ENCODE measurements around the gene OR2AE1.
A peak's percentile ranks its signal among the peaks of the same experiment; 100 is the strongest.
"Not testable (repeated sequence)": the region's sequence is repeated elsewhere in the genome, so short reads cannot be mapped to it uniquely, and the experiment has no call there.

The OR2AE1 gene, protein sequence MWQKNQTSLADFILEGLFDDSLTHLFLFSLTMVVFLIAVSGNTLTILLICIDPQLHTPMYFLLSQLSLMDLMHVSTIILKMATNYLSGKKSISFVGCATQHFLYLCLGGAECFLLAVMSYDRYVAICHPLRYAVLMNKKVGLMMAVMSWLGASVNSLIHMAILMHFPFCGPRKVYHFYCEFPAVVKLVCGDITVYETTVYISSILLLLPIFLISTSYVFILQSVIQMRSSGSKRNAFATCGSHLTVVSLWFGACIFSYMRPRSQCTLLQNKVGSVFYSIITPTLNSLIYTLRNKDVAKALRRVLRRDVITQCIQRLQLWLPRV

DNA sequence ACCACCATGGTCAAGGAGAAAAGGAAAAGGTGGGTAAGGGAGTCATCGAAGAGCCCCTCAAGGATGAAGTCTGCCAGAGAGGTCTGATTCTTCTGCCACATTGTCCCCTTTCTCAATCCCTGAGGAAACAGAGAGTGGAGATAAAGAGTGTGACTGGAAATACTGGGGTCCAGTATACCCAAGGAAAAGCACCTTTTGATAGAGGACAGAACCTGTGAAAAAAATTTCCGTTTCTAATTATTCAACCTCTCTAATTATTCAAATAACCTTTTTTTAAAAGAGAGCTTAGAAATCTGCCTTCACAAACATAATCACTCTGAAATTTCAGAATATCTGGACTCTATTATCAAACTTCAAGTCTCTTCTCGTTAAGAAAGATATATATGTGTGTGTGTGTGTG, at the start of gene OR2AE1:
TSS of gene OR2AE1 (minus strand) at position 101 of the 400 bp plus-strand sequence. CDS start at position 101, 0 bp downstream.
- DNase-seq, result no peak

DNA sequence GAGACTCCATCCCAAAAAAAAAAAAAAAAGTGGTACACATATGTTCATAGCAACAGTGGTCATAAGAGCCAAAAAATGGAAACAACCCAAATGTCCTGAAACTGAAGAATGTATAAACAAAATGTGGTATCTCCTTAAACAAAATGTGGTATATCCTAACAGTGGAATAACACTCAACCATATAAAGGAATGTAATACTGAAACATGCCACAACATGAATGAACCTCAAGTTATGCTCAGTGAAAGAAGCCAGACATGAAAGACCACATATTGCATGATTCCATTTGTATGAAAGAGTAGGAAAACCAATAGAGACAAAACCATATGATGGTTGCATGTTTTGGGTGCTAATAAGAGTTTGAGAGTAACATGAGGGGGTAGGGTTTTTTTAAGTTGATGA, 49.5 kb upstream of the OR2AE1 start:
- no peak for DNase-seq

DNA sequence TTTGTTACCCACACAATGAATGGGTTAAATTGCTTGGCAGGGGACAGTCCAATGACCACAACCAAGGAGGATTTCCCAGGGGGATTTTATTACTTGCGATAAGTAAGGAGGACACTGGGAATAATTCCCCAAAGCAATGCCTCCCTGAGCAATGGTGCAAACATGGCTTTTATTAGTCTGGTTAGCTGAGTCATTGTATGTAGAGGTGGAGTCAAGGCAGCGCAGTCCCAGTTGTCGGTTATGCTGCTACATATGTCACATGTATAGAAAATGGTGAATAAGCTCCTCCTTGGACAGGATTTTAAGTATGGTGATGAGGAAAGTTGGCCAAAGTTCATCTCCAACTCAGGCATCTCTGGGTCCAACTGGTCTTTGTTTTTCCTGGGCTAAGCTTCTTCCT, 46.4 kb upstream of the OR2AE1 start:
- DNase-seq, result no peak

DNA sequence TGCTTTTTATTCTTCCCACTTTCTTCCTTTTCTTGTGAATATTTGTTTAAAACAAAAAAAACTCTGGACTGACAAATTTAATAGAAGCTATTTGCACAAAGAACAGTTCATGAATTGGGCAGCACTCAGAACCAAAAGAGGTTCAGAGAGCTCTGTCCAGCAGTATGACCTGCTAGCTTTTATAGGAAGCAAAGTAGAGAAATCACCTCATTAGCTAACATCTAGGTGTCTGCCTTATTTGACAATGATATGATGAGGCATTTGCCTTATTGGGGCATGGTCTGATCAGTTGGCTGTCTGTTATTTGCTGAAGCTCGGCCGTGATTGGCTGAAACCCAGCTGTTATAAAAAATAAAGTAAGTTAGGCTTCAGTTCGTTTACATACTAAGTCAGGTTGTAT, 43.3 kb upstream of the OR2AE1 start:
- DNase-seq, result no peak

DNA sequence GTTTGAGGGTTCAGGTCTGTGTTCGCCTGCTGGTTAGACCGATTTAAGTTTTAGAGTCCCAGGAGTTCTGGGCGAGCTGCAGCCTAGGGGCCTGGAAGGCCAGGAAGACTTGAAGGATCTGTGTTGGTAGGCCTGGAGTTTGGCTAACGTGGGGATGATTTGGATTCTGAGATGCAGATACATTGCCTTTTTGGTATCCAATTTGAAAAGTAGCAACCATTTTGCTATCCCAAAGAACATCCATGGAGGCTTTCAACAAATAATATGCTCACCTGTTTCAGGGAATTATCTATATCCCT, 42.9 kb upstream of the OR2AE1 start:
- DNase-seq, result no peak

DNA sequence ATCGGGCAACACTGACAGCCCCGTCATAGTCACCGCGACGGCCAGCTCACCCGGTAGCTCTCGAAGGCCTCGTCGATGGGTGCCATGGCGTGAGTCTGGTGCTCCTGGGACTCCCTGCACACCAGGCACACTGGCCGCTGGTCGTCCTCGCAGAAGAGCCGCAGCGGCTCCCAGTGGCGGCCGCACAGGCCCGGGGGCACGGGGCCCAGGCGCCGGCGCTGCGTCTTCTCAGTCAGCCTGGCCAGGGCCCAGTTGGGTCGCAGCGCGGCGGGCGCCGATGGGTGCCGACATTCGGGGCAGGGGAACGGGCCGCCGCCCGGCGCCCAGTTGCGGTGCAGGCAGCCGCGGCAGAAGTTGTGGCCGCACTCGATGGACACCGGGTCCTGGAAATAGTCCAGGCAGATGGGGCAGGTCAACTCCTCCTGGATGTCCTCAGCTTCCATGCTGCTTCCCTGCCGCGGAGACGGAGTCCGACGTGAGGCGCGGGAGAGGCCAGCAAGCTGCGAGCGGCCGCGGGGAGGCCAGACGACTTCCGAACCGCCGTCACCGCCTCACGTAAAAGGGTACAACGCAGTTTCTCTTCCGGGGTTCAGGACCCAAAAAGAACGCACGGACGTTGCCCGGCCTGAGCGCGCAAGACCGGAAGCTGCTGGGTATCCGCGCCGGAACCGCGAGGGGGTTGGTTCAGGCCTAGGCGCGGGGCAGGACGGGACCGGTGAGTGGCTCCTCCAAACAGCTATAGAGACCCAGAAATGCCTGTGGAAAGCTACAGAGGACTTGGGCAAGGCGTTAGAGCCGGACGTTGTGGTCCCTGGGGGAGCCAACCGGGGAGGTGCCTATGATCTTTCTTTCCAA, 42.4 kb upstream of the OR2AE1 start, which contains the start of gene TRIM4:
TSS of gene TRIM4 (minus strand) at position 572 of the 855 bp plus-strand sequence. CDS start at position 443, 129 bp downstream.
- peak; percentile 80 to 83 for DNase-seq

DNA sequence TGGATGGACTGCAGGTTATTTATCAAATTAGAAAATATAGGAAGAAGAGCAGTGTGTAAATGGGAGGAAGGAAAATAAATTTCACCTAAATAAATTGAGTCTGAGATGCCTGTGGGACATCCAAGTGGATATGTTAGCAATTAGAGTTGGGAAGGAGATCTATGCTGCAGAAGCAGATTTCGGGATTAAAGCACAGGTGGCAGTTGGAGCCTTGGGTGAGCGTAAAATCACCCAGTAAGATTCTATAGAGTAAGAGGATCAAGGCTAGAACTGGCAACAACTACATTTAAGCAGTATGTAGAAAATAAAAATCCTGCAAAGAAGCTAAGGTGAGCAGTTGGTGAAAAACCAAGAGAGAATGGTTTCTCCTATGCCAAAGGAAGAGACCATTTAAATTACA, 34.1 kb upstream of the OR2AE1 start:
- DNase-seq, result no peak

DNA sequence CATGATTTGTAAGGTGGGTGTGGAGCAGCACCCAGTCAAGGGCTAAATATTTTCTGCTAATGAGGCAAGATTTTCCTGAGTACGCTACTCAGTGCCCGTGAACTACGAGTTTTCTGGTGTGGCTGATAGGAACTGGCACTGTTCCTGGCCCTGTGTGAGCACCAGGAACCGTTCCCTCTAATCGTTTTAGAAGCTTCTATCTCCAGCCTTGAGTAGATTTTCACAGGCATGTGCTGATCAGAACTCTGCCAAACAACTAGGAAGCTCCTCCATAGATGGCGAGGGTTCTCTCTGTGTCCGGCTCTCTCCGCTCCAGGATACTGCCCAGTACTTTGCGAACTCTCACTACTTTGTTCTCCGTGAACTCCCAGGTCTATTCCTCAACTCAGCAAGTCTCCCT, 24.7 kb upstream of the OR2AE1 start:
- no peak for DNase-seq

DNA sequence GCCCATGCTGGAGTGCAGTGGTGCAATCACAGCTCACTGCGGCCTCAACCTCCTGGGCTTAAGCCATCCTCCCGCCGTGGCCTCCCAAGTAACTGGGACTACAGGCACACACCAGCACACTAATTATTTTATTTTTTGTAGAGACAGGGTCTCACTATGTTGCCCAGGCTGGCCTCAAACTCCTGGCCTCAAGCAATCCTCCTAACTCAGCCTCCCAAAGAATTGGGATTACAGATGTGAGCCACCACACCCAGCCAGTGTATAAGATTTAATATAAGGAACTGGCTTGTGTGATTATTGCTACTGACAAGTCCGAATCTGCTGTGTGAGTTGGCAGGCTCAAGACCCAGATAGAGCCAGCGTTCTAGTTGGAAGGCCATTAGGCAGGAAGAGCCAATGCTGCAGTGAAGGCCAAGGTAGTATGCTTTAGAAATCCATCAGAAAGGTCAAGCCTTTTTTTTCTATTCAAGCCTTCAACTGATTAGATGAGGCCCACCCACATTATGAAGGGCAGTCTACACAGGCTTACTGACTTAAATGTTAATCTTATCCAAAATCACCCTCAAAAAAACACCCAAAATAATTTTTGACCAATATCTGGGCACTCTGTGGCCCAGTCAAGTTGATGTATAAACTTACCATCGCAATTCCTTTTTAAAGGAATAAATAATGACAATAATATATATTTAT, 23.1 kb upstream of the OR2AE1 start:
- no peak for DNase-seq

DNA sequence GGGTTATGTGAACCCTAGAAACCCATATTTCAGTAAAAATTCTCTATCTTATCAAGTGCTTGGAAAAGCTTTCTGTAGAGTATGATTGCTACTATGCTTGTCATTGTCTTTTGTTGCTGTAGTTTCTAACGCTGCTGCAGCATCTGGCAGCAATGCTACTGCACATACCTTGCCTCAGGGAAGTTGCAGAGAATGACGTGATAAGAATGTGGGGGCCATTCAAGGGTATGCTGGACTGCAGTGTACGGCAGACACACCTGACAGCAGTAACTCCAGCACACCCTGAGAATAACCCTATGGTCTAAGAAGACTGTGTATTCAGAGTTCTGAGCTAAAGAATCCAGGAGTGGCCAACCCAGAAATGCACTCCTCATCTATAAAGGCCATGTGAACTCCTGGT, 22.0 kb upstream of the OR2AE1 start:
- DNase-seq, result no peak

DNA sequence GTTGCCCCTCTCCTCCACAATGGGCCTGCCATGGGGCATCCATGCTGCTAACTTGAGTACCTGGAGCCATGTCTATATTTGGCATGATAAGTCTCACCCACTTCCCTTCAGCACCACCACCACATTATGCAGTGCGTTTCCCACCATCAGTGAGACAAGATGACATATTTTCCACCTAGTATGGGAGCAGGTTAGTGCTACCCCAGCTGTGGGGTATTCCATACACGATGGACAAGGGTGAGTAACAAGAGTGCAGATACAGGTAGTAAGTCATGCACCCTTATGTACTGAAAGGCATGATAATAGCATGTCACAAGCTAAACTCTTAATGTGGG, 21.2 kb upstream of the OR2AE1 start:
- no peak for DNase-seq

DNA sequence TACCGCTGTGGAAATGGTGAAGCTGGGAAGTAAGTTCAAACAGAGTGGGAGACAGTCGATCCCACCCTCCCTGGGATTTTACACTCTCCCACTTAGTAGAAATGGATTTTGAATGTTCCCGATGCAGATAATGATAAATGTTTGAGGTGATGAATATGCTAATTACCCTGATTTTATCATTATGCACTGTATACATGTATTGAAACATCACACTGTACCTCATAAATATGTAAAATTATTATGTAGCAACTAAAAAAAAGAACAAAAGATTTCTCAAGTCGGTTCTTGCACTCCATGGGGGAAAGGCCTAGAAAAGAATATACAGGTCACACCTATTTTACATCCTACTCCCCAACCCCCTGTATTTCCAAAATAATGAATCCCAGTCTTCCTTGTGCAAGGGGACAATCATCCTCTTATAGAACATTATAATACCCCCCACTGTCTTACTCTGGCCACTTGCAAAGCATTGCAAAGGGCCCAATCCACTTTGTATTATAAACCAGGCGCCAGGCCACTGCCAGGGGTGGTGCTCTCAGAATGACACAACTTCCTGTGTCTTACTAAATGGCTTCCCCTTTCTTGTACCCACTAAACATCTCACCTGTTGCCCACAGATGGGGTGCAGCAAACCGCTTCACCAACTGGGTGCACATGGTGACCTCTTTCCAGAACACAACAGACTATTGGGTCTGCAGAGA, 20.6 kb upstream of the OR2AE1 start:
- DNase-seq, result no peak

DNA sequence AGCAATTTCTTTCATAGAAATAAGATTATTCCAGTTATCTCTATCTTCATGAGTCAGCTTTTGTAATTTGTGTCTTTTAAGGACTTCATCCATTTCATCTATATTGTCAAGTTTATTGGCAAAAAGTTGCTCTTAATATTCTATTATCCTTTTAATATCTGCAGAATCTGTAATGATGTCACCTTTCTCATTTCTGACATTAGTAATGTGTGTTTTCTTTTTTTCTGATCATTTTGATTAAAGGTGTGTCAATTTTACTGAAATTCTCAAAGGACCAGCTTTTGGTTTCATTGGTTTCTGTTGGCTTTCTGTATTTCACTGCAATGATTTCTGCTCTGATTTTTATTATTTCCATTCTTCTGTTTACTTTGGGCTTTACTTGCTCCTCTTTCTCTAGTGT, 17.9 kb upstream of the OR2AE1 start:
- DNase-seq, result no peak

DNA sequence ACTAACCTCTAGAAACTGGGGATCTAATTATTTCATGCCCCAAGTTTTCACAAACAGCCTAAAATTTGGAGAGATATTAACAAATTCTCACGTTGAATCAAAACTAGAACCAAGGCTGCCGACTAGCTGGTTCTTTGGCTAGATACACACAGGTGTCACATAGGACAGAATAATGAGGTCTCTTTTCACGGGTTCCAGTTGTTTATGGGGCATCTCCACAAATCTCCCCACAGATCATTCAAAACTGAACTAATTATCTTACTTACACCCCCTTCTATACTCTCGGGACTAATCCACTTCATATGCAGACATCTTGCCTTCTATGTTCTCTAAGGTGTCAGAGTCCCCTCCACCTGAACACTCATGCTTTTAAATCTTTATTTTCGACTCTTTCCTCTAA, 16.4 kb upstream of the OR2AE1 start:
- DNase-seq, result no peak

DNA sequence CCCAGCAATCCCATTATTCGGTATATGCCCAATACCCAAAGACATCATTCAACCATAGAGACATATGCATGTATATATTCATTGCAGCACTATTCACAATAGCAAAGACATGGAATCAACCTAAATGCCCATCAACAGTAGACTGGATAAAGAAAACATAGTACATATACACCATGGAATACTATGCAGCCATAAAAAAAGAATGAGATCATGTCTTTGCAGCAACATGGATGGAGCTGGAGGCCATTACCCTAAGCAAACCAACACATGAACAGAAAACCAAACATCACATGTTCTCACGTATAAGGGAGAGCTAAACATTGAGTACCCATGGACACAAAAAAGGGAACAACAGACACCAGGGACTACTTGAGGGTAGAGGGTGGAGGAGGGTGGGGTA, 13.5 kb upstream of the OR2AE1 start:
- not testable (repeated sequence) for DNase-seq

DNA sequence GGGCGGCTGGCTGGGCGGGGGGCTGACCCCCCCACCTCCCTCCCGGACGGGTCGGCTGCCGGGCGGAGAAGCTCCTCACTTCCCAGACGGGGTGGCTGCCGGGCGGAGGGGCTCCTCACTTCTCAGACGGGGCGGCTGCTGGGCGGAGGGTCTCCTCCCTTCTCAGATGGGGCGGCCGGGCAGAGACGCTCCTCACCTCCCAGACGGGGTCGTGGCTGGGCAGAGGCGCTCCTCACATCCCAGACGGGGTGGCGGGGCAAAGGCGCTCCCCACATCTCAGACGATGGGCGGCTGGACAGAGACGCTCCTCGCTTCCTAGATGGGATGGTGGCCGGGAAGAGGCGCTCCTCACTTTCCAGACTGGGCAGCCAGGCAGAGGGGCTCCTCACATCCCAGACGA, 11.5 kb upstream of the OR2AE1 start:
- DNase-seq, result not testable (repeated sequence)

DNA sequence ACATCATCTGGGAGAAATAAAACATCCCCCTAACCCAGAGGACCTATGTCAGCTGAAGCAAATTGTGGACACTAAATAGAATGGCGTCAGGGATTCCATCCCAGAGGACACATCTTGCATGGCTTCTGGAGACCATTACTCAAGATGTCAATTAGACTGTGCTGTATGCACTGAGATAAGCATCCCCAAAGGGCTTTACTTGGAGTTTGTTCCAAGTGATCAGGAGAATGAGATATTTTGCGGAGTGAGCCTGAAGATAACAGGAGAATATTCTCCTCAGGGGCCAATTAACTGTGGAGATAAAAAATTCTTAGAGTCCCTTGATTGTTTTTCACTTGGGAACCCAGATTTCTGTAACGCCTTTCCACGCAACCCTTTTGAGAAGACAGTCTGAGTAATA, 4.5 kb upstream of the OR2AE1 start:
- DNase-seq, result no peak

DNA sequence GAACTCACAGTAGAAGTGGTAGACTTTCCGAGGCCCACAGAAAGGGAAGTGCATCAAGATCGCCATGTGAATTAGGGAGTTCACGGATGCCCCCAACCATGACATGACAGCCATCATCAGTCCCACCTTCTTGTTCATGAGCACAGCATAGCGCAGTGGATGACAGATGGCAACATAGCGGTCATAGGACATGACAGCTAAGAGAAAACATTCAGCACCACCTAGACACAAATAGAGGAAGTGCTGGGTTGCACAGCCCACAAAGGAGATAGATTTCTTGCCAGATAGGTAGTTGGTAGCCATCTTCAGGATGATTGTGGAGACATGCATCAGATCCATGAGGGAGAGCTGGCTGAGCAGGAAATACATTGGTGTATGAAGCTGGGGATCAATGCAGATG, 342 bp downstream of the OR2AE1 start:
- no peak for DNase-seq

DNA sequence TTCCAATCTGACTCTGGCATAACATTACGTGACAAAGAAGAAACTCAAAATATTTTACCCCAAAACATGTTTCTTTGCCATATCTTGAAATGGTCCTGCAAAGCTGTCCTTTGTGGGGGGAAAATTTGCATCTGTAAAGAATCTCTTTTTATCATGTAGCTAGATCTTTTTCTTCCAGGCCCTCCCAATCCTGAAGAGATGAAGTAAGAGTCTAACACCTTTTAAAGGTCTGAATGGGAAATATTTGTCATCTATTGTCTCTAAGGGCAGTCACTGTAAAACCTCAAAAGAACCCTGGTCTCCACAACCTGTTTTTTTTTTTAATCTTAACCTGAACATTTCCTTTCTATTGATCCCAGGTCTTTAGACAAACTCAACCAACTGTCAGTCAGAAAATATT, 8.6 kb downstream of the OR2AE1 start:
- no peak for DNase-seq

DNA sequence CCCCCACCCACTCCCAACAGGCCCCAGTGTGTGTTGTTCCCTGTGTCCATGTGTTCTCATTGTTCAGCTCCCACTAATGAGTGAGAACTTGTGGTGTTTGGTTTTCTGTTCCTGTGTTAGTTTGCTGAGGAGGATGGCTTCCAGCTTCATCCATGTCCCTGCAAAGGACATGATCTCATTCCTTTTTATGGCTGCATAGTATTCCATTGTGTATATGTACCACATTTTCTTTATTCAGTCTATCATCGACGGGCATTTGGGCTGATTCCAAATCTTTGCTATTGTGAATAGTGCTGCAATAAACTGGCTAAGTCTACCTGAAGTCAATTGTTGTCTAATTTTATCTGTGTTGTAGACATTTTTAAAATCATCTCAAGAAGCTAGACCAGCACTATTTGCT, 9.4 kb downstream of the OR2AE1 start:
- DNase-seq, result not testable (repeated sequence)

DNA sequence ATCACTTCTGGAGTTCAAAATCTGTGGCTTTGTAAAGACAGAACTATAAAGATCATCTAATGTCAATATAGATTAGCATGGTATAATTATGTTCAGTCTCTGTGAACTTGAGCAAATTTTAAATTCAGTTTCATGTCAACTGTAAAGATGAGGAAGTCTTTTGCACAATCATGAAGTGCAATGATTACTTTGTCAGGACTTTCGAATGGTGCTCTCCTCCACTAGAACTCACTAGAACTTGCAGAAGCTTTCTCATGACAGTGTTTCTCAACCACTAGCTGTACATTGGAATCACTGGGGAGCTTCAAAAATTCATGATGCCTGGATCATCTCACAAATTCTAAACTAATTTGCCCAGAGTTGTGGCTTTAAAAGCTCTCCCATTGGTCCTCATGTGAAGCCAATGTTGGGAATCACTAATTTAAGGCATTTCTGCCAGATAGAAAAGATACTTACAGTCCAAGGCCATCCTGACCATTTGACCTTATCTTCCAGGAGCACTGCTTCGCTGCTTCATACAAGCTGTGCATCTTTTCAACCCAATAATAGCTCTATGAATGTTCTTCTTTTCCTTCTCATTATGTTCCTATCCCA, 12.9 kb downstream of the OR2AE1 start:
- no peak for DNase-seq

DNA sequence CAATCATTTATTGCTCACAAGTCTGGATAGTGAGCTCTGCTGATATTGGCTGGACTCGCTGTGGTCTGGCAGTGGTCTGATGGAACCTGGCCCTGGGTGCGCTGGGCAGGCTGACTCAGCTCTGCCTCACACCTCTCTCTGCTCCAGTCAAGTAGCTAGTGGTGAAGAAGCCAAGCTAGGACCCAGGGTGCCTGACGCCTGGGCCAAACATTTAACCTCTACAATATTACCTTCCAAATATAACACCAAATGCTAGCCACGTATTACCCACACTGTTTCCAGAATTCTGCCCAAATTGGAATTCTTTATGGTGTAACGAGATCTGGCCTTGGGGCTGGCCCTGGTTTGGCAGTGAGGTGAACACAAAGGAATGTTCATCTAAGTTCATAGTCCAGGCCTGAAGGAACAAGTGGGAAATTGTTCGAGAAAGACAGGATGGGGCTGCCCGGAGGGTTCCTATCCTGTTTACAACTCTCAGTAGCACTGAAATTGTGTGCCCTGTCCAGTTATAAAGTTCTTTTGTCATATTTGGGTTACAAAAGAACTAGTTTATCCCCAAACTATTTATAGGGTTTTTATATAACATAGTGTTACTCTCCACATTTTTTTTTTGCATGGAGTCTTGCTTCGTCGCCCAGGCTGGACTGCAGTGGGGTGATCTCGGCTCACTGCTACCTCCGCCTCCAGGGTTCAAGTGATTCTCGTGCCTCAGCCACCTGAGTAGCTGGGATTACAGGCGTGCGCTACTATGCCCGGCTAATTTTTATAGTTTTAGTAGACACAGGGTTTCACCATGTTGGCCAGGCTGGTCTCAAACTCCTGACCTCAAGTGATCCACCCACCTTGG, 16.3 kb downstream of the OR2AE1 start:
- no peak for DNase-seq

All from activated CD4-positive, alpha-beta T cell treated with anti-CD3 and anti-CD28 coated beads, Interleukin-2, amount 50 U/mL, for 4 hours (primary cell).